ENCODE measurements around the gene ATP1B1. TPM values are rescaled to one million over a fixed set of nuclear protein-coding genes. Genes with fewer than 3 reads are reported as not detected.

ATP1B1 gene
- total and polyA plus RNA-seq, 2 experiments from 2014 or later, result 51.0 to 73.4 TPM

DNA sequence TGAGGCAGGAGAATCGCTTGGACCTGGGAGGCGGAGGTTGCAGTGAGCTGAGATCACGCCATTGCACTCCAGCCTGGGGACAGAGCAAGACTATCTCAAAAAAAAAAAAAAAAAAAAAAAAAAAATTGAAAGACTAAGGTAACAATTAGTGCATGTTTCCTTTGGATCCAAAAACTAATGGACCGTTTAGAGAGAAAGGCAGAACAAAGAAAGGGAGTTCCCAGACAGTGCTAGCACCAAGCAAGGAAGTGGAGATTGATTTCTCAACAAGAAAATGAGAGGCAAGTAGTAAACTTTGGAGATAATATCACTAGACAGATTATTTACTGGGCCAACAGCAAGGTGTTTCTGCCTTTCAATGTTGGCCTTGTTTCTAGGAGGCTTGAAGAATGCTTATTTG is 24.2 kb downstream of the ATP1B1 start:
- no peaks in the 10 kb centered on the region for H3K27me3 Mint-ChIP-seq (ENCODE audit: insufficient read depth, low read depth, poor library complexity)
- H3K4me1 ChIP-seq (ENCODE audit: insufficient read depth), result peaks cover 2% of the 10 kb centered on the region; the same call in 1 of the 2 replicates
- ATAC-seq (no peak), DNase-seq (ENCODE audit: low spot score) (no peak)
- 0 out of 2 replicates have a peak, but pooled peaks cover 6% of the 10 kb centered on the region for H4K20me1 ChIP-seq (replicated peaks; ENCODE audit: insufficient read depth)
- H3K4me2 ChIP-seq, result no peak overlapping the region
- H3K27ac Mint-ChIP-seq, result no peak overlapping the region
- H3F3A ChIP-seq (replicated peaks; ENCODE audit: low read depth), result no peaks in the 10 kb centered on the region
- no peak overlapping the region for H2AFZ ChIP-seq
- H3K4me3 ChIP-seq, result no peak overlapping the region
- H3K9me3 Mint-ChIP-seq, result no peaks in the 10 kb centered on the region
- peaks cover 14% of the 10 kb centered on the region; the same call in 2 of the 3 replicates for H3K4me1 Mint-ChIP-seq
- peaks cover 7% of the 10 kb centered on the region; the same call in 1 of the 2 replicates for H3K79me2 ChIP-seq (replicated peaks; ENCODE audit: insufficient read depth)
- H3K36me3 Mint-ChIP-seq (ENCODE audit: low read depth), result peaks cover 55% of the 10 kb centered on the region
- no peaks in the 10 kb centered on the region for H3K9me2 ChIP-seq (ENCODE audit: insufficient read depth)
- TF ChIP-seq ZNF331 (CRISPR knock-in tag; IDR thresholded peaks at IDR 0.05; ENCODE audit: low read depth) (no peak), CREB1 (CRISPR knock-in tag; IDR thresholded peaks at IDR 0.05; ENCODE audit: low read depth) (no peak)
- TF ChIP-seq, protein P1, sequence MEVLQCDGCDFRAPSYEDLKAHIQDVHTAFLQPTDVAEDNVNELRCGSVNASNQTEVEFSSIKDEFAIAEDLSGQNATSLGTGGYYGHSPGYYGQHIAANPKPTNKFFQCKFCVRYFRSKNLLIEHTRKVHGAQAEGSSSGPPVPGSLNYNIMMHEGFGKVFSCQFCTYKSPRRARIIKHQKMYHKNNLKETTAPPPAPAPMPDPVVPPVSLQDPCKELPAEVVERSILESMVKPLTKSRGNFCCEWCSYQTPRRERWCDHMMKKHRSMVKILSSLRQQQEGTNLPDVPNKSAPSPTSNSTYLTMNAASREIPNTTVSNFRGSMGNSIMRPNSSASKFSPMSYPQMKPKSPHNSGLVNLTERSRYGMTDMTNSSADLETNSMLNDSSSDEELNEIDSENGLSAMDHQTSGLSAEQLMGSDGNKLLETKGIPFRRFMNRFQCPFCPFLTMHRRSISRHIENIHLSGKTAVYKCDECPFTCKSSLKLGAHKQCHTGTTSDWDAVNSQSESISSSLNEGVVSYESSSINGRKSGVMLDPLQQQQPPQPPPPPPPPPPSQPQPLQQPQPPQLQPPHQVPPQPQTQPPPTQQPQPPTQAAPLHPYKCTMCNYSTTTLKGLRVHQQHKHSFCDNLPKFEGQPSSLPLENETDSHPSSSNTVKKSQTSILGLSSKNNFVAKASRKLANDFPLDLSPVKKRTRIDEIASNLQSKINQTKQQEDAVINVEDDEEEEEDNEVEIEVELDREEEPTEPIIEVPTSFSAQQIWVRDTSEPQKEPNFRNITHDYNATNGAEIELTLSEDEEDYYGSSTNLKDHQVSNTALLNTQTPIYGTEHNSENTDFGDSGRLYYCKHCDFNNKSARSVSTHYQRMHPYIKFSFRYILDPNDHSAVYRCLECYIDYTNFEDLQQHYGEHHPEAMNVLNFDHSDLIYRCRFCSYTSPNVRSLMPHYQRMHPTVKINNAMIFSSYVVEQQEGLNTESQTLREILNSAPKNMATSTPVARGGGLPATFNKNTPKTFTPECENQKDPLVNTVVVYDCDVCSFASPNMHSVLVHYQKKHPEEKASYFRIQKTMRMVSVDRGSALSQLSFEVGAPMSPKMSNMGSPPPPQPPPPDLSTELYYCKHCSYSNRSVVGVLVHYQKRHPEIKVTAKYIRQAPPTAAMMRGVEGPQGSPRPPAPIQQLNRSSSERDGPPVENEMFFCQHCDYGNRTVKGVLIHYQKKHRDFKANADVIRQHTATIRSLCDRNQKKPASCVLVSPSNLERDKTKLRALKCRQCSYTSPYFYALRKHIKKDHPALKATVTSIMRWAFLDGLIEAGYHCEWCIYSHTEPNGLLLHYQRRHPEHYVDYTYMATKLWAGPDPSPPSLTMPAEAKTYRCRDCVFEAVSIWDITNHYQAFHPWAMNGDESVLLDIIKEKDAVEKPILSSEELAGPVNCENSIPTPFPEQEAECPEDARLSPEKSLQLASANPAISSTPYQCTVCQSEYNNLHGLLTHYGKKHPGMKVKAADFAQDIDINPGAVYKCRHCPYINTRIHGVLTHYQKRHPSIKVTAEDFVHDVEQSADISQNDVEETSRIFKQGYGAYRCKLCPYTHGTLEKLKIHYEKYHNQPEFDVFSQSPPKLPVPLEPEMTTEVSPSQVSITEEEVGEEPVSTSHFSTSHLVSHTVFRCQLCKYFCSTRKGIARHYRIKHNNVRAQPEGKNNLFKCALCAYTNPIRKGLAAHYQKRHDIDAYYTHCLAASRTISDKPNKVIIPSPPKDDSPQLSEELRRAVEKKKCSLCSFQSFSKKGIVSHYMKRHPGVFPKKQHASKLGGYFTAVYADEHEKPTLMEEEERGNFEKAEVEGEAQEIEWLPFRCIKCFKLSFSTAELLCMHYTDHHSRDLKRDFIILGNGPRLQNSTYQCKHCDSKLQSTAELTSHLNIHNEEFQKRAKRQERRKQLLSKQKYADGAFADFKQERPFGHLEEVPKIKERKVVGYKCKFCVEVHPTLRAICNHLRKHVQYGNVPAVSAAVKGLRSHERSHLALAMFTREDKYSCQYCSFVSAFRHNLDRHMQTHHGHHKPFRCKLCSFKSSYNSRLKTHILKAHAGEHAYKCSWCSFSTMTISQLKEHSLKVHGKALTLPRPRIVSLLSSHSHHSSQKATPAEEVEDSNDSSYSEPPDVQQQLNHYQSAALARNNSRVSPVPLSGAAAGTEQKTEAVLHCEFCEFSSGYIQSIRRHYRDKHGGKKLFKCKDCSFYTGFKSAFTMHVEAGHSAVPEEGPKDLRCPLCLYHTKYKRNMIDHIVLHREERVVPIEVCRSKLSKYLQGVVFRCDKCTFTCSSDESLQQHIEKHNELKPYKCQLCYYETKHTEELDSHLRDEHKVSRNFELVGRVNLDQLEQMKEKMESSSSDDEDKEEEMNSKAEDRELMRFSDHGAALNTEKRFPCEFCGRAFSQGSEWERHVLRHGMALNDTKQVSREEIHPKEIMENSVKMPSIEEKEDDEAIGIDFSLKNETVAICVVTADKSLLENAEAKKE (CRISPR knock-in tag; IDR thresholded peaks at IDR 0.05), result no peak
- TF ChIP-seq, protein P2, sequence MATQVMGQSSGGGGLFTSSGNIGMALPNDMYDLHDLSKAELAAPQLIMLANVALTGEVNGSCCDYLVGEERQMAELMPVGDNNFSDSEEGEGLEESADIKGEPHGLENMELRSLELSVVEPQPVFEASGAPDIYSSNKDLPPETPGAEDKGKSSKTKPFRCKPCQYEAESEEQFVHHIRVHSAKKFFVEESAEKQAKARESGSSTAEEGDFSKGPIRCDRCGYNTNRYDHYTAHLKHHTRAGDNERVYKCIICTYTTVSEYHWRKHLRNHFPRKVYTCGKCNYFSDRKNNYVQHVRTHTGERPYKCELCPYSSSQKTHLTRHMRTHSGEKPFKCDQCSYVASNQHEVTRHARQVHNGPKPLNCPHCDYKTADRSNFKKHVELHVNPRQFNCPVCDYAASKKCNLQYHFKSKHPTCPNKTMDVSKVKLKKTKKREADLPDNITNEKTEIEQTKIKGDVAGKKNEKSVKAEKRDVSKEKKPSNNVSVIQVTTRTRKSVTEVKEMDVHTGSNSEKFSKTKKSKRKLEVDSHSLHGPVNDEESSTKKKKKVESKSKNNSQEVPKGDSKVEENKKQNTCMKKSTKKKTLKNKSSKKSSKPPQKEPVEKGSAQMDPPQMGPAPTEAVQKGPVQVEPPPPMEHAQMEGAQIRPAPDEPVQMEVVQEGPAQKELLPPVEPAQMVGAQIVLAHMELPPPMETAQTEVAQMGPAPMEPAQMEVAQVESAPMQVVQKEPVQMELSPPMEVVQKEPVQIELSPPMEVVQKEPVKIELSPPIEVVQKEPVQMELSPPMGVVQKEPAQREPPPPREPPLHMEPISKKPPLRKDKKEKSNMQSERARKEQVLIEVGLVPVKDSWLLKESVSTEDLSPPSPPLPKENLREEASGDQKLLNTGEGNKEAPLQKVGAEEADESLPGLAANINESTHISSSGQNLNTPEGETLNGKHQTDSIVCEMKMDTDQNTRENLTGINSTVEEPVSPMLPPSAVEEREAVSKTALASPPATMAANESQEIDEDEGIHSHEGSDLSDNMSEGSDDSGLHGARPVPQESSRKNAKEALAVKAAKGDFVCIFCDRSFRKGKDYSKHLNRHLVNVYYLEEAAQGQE (IDR thresholded peaks at IDR 0.05; ENCODE audit: unreplicated experiment), result no peak
- TF ChIP-seq, protein P3, sequence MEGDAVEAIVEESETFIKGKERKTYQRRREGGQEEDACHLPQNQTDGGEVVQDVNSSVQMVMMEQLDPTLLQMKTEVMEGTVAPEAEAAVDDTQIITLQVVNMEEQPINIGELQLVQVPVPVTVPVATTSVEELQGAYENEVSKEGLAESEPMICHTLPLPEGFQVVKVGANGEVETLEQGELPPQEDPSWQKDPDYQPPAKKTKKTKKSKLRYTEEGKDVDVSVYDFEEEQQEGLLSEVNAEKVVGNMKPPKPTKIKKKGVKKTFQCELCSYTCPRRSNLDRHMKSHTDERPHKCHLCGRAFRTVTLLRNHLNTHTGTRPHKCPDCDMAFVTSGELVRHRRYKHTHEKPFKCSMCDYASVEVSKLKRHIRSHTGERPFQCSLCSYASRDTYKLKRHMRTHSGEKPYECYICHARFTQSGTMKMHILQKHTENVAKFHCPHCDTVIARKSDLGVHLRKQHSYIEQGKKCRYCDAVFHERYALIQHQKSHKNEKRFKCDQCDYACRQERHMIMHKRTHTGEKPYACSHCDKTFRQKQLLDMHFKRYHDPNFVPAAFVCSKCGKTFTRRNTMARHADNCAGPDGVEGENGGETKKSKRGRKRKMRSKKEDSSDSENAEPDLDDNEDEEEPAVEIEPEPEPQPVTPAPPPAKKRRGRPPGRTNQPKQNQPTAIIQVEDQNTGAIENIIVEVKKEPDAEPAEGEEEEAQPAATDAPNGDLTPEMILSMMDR (conservative IDR thresholded peaks at IDR 0.05; ENCODE audit: low read depth in 2 of 2), result no peak
- no peak overlapping the region for H3K4me3 Mint-ChIP-seq
- no peaks in the 10 kb centered on the region for H3K27me3 ChIP-seq (ENCODE audit: insufficient read depth)
- H3K27ac ChIP-seq (ENCODE audit: low read depth), result no peak overlapping the region
- peaks cover 21% of the 10 kb centered on the region for H3K36me3 ChIP-seq (ENCODE audit: insufficient read depth)

All from GM23338 (cell line).